CD4-positive, alpha-beta T cell treated with Interleukin-17A for 1 hour (primary cell): ENCODE measurements around the gene NRF1.

Experiments used
- DNase-seq: peaks from one replicate; pipeline ENCODE4 v3.0.0-alpha.2; 2020

The NRF1 gene

GRCh38 chr7:129688503-129689222 is 77.1 kb downstream of the NRF1 start:
- DNase-seq: no peak

- DNase-seq: no peak
Observed at GRCh38 chr7:129689995-129690581, 78.6 kb downstream of the NRF1 start.

- no peak for DNase-seq
Observed at GRCh38 chr7:129690701-129691100, 79.2 kb downstream of the NRF1 start.

GRCh38 chr7:129698516-129699418 is 87.2 kb downstream of the NRF1 start:
- no peak for DNase-seq

- no peak for DNase-seq
Observed at GRCh38 chr7:129702316-129702715, 90.8 kb downstream of the NRF1 start.

GRCh38 chr7:129702761-129703338 is 91.3 kb downstream of the NRF1 start:
- no peak for DNase-seq

GRCh38 chr7:129703751-129704150 is 92.2 kb downstream of the NRF1 start:
- no peak for DNase-seq

GRCh38 chr7:129707910-129708499 is 96.5 kb downstream of the NRF1 start:
- DNase-seq: no peak

- DNase-seq: no peak
Observed at GRCh38 chr7:129713544-129713943, 102.0 kb downstream of the NRF1 start.

GRCh38 chr7:129714514-129715063 is 103.1 kb downstream of the NRF1 start:
- DNase-seq: no peak

- DNase-seq: no peak
Observed at GRCh38 chr7:129719980-129720732, 108.6 kb downstream of the NRF1 start.

- no peak for DNase-seq
Observed at GRCh38 chr7:129721068-129721467, 109.5 kb downstream of the NRF1 start.

GRCh38 chr7:129723679-129724078 is 112.2 kb downstream of the NRF1 start:
- DNase-seq: no peak

- DNase-seq: no peak
Observed at GRCh38 chr7:129724796-129725195, 113.3 kb downstream of the NRF1 start.

- no peak for DNase-seq
Observed at GRCh38 chr7:129728875-129729467, 117.5 kb downstream of the NRF1 start.

- no peak for DNase-seq
Observed at GRCh38 chr7:129729511-129729910, 118.0 kb downstream of the NRF1 start.

GRCh38 chr7:129730159-129730558 is 118.6 kb downstream of the NRF1 start:
- no peak for DNase-seq

GRCh38 chr7:129734400-129734799 is 122.9 kb downstream of the NRF1 start:
- no peak for DNase-seq

GRCh38 chr7:129739427-129739826 is 127.9 kb downstream of the NRF1 start:
- DNase-seq: no peak

- DNase-seq: no peak
Observed at GRCh38 chr7:129740574-129741410, 129.3 kb downstream of the NRF1 start.
